ENCODE measurements around the gene LCMT2.

DNA sequence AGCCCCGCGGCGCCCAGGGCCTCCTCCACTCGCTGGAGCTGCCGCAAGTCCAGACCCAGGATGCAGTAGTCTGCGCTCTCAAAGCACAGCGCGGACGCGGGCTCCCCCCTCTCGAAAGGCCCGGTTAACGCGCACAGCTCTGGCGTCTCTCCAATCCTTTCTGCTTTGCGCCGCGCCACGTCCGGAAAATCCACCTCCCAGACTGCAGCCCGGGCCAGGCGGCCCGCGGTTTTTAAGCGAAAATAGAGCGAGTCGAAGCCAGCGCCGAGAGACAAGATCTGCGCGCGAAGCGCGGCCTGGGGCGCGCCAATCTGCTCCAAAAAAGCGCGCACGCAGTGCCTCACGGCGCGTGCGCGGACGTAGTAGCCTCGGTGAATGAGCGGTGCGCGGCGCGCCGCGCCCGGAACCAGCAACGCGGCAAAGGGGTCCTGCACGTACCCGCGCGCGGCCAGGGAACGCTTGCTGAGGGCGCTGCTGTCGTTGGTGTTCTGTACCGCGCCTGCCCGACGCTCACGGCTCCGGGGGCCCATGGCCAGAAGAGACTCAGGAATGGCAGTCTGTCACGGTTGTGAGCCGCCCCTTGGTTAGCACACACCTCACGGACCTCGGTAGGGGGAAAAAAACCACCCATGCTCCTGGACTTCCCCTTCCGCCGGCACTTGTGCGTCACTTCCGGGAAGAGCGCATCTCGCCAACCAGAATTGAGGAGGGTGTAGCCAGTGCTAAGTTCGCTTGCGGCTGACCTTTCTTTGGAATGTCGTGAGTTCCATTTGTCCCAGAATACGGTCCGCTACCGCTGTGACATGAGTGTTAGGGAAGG, at the start of gene LCMT2:
- TF ChIP-seq CTCF (IDR thresholded peaks at IDR 0.05) (peak in 1 of 5 experiments; percentile 12), EP300 (IDR thresholded peaks at IDR 0.05; ENCODE audit: low read depth) (no peak), POLR2A (IDR thresholded peaks at IDR 0.05) (peak; percentile 68)

Data from transverse colon (tissue), 3 donors.